Tibial nerve (tissue), 4 donors: ENCODE measurements around the gene VPS4B.

Experiments
- CTCF ChIP-seq, 5 experiments: fragments of 200-600 bp in 3 of 5; fragments of 450-650 bp in 2 of 5; sonication (generic) in 3 of 5; IDR thresholded peaks; one replicate each; pipeline ENCODE4 v1.5.1; 2016 to 2019; ENCODE audit warnings: antibody characterized with exemption in 5 of 5, mild to moderate bottlenecking in 3 of 5, moderate library complexity in 2 of 5
- EP300 ChIP-seq, 2 donors: sonication (generic); formaldehyde crosslinking; IDR thresholded peaks; one replicate each; pipeline ENCODE4 v1.6.1; 2017; ENCODE audit warnings: antibody characterized with exemption in 2 of 2, mild to moderate bottlenecking in 1 of 2
- POLR2A ChIP-seq, 2 donors: fragments of 450-650 bp; IDR thresholded peaks; one replicate each; pipeline ENCODE4 v1.6.1; 2017; ENCODE audit warnings: antibody characterized with exemption in 2 of 2, mild to moderate bottlenecking in 2 of 2, moderate library complexity in 2 of 2

GRCh38 chr18:63350230-63350629 lies 72.0 kb downstream of the VPS4B start:
- TF ChIP-seq CTCF (IDR thresholded peaks at IDR 0.05): no peak
- TF ChIP-seq POLR2A (IDR thresholded peaks at IDR 0.05): no peak
- TF ChIP-seq EP300 (IDR thresholded peaks at IDR 0.05): no peak
